Measurements from ENCODE around the gene DUSP2.

DUSP2 gene

DNA sequence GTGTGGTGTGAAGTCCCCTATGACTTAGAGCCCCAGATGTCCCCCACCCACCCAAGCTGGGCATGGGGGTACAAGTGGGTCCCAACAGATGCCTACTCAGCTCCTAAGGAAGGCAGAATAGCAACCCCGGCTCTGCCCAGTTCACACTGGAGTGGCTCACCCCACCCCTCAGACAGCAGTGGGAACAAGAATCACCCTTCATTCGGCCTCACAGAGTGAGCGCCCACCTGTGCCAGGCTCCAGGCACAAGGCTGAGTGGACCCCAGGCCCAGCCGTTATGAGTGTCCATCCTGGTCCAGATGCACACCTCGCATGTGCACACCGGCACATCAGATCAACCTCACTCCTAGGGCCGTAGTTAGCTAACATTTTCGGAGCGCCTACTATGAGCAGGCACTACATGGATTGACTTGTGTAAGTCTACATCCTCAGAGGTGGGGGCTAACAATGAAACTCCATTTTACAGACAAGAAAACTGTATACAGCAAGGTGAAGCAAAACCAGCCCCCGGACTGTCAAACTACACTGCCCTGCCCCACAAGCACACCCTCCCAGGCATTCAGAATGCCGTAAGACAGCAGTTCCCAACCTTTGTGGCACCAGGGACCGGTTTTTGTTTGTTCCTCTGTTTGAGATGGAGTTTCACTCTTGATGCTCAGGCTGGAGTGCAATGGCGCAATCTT is 4.2 kb downstream of the DUSP2 start:
- Histone ChIP-seq H3K4me2 (no peak overlapping the region), H3K4me1 (ENCODE audit: low read depth, poor library complexity, severe bottlenecking) (peaks cover 9% of the 10 kb centered on the region), H3K9ac (no peak overlapping the region), H2AFZ (ENCODE audit: low read depth) (no peak overlapping the region), H4K20me1 (ENCODE audit: insufficient read depth) (no peaks in the 10 kb centered on the region), H3K36me3 (ENCODE audit: insufficient read depth) (peaks cover 9% of the 10 kb centered on the region; the same call in 1 of the 2 replicates), H3K4me3 (IDR thresholded peaks at IDR 0.05; ENCODE audit: insufficient read depth, low read depth, low read length) (no peak overlapping the region), H3K27me3 (ENCODE audit: insufficient read depth, low read depth) (no peaks in the 10 kb centered on the region), H3K79me2 (ENCODE audit: insufficient read depth, low read depth) (peaks cover 14% of the 10 kb centered on the region), H3K27ac (no peak overlapping the region)
- TF ChIP-seq, protein P1, sequence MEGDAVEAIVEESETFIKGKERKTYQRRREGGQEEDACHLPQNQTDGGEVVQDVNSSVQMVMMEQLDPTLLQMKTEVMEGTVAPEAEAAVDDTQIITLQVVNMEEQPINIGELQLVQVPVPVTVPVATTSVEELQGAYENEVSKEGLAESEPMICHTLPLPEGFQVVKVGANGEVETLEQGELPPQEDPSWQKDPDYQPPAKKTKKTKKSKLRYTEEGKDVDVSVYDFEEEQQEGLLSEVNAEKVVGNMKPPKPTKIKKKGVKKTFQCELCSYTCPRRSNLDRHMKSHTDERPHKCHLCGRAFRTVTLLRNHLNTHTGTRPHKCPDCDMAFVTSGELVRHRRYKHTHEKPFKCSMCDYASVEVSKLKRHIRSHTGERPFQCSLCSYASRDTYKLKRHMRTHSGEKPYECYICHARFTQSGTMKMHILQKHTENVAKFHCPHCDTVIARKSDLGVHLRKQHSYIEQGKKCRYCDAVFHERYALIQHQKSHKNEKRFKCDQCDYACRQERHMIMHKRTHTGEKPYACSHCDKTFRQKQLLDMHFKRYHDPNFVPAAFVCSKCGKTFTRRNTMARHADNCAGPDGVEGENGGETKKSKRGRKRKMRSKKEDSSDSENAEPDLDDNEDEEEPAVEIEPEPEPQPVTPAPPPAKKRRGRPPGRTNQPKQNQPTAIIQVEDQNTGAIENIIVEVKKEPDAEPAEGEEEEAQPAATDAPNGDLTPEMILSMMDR (conservative IDR thresholded peaks at IDR 0.05; ENCODE audit: low read depth, low read length), result no peak

DNA sequence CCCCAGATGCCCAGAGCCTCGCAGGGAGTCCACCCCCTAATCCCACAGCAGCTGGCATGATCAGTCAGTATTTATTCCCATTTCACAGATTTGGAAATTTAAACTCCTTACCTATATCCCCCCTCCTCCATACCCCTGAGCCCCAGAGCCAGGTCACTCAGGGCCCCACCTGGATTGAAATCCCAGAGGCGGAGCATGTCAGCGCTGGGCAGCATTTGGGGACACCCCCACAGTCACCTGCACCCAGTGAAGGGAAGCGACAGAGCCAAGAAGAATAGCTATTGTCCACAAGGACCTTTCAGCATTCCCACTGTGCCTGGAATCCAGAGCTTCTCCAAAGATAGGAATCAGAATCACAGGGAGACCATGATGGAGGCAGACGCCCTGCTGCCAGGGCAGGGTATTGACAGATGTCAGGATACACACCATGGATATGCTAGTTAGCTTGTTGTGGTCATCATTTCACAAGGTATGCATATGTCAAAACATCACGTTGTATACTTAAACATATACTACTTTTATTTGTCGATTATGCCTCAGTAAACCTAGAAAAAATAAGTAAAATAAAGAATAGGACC is 6.0 kb downstream of the DUSP2 start:
- Histone ChIP-seq H3K4me2 (no peak overlapping the region), H3K27ac (no peak overlapping the region), H3K4me3 (IDR thresholded peaks at IDR 0.05; ENCODE audit: insufficient read depth, low read depth, low read length) (no peak overlapping the region), H3K4me1 (ENCODE audit: low read depth, poor library complexity, severe bottlenecking) (peaks cover 9% of the 10 kb centered on the region), H4K20me1 (ENCODE audit: insufficient read depth) (no peaks in the 10 kb centered on the region), H3K79me2 (ENCODE audit: insufficient read depth, low read depth) (peaks cover 9% of the 10 kb centered on the region), H3K9ac (no peak overlapping the region), H2AFZ (ENCODE audit: low read depth) (no peak overlapping the region), H3K36me3 (ENCODE audit: insufficient read depth) (peaks cover 9% of the 10 kb centered on the region; the same call in 1 of the 2 replicates), H3K27me3 (ENCODE audit: insufficient read depth, low read depth) (no peaks in the 10 kb centered on the region)
- TF ChIP-seq, protein P1 (conservative IDR thresholded peaks at IDR 0.05; ENCODE audit: low read depth, low read length), result no peak

DNA sequence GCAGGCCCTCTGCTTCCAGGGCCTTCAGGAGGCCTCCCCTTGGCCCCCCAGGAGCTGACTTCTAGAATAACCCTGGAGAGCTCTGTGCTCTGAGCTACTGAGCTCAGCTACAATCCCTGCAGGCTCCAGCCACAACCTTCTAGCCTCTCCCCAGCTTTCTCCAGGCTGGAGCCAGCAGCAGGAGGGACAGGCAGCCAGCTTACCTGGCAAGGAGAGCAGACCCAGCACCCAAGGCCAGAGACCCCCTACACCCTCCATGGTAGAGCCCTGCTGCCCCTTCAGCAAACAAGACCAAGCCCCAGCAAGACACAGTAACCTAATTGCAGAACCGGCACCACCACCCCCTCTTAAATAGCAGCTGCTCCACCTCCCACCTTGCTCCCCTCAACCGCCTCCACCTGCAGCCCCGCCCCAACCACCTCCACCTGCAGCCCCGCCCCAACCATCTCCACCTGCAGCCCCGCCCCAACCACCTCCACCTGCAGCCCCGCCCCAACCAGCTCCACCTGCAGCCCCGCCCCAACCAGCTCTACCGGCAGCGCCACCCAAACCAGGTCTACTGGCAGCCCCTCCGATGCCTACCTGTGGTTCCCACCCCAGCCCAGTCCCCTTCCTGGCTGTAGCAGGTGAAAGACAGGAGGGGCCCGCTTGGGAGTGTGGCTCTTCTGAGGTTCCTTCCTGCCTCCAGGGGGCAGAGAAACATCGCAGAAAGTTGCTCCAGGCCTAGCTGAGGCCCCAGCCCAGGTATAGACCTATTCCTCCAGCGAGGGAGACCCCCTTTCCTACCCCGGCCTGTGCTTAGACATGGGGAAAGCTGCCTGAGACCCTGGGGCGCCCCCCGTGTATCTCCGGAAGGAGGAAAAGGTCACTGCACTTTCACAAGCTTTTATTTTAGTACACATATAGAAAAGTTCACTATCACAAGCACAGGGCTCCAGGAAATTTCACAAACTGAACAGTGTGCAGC is 6.8 kb downstream of the DUSP2 start, which contains the start of gene ASTL:
ASTL (minus strand) TSS at position 324 of the 967 bp plus-strand sequence; CDS start at position 258, 66 bp downstream.
- no peak within 1 kb of the TSS for H3K27ac ChIP-seq

More for the DNA sequence above, 6.8 kb downstream of the DUSP2 start, which contains the start of gene ASTL:
- no peaks in the 10 kb centered on the region for H3K27me3 ChIP-seq (ENCODE audit: insufficient read depth, low read depth)
- no peak within 1 kb of the TSS for H3K9ac ChIP-seq
- H3K4me3 ChIP-seq (IDR thresholded peaks at IDR 0.05; ENCODE audit: insufficient read depth, low read depth, low read length), result no peak within 1 kb of the TSS
- no peaks in the 10 kb centered on the region for H4K20me1 ChIP-seq (ENCODE audit: insufficient read depth)
- H3K79me2 ChIP-seq (ENCODE audit: insufficient read depth, low read depth), result peaks cover under 1% of the 10 kb centered on the region; the same call in 1 of the 2 replicates
- H3K4me2 ChIP-seq, result no peak within 1 kb of the TSS
- TF ChIP-seq, protein P1 (conservative IDR thresholded peaks at IDR 0.05; ENCODE audit: low read depth, low read length), result peak; percentile 62
- H2AFZ ChIP-seq (ENCODE audit: low read depth), result no peak within 1 kb of the TSS
- peaks cover 5% of the 10 kb centered on the region for H3K4me1 ChIP-seq (ENCODE audit: low read depth, poor library complexity, severe bottlenecking)
- 0 out of 2 replicates have a peak, but pooled peaks cover 3% of the 10 kb centered on the region for H3K36me3 ChIP-seq (ENCODE audit: insufficient read depth)
